Measurements from ENCODE around the gene TRIM14. TPM values are rescaled to one million over a fixed set of nuclear protein-coding genes. Genes with fewer than 3 reads are reported as not detected.

TRIM14 gene
- total RNA-seq, 4 donors from 2014 or later, result 12.0 to 17.5 (median 16.3) TPM

GRCh38 chr9:98087420-98088354, 31.3 kb downstream of the TRIM14 start:
- peak in 1 of 2 donors; percentile 87 for DNase-seq (ENCODE audit: low spot score in 2 of 2)
- intact Hi-C loops (cut with DNase I; ENCODE audit: low total_unique reads), result no loop called here
- WGBS, 2 donors, result 18 to 38% methylated on average over 34 to 38 of the region's 92 CpGs
- TF ChIP-seq CTCF (IDR thresholded peaks at IDR 0.05) (no peak), POLR2A (IDR thresholded peaks at IDR 0.05) (no peak)
- H3K4me3 ChIP-seq (ENCODE audit: low read depth, poor library complexity, severe bottlenecking), result no peak overlapping the region

- peak in 1 of 2 donors; percentile 31 for DNase-seq (ENCODE audit: low spot score in 2 of 2)
- TF ChIP-seq POLR2A (IDR thresholded peaks at IDR 0.05), result no peak
- intact Hi-C loops (cut with DNase I; ENCODE audit: low total_unique reads), result no loop called here
- H3K4me3 ChIP-seq (ENCODE audit: low read depth, poor library complexity, severe bottlenecking), result no peak overlapping the region
- WGBS, 2 donors, result 65 to 81% methylated on average over 4 of the region's 4 CpGs
These were observed 32.6 kb downstream of the TRIM14 start for GRCh38 chr9:98086461-98086860.

GRCh38 chr9:98085944-98086343, 33.1 kb downstream of the TRIM14 start:
- TF ChIP-seq POLR2A (IDR thresholded peaks at IDR 0.05) (no peak), CTCF (IDR thresholded peaks at IDR 0.05) (no peak)
- intact Hi-C loops (cut with DNase I; ENCODE audit: low total_unique reads), result no loop called here
- WGBS, 2 donors, result 80 to 84% methylated on average over 6 to 7 of the region's 7 CpGs
- DNase-seq (ENCODE audit: low spot score in 2 of 2), result no peak
- H3K4me3 ChIP-seq (ENCODE audit: low read depth, poor library complexity, severe bottlenecking), result no peak overlapping the region

- no peak for DNase-seq (ENCODE audit: low spot score in 2 of 2)
- 95% methylated on average over 4 of the region's 4 CpGs for WGBS, 2 donors
- no peak for TF ChIP-seq POLR2A (IDR thresholded peaks at IDR 0.05)
- TF ChIP-seq CTCF (IDR thresholded peaks at IDR 0.05), result no peak
- intact Hi-C loops (cut with DNase I; ENCODE audit: low total_unique reads), result no loop called here
- H3K4me3 ChIP-seq (ENCODE audit: low read depth, poor library complexity, severe bottlenecking), result no peak overlapping the region
These were observed 34.0 kb downstream of the TRIM14 start for GRCh38 chr9:98085058-98085457.

- 80 to 88% methylated on average over 3 of the region's 3 CpGs for WGBS, 2 donors
- intact Hi-C loops (cut with DNase I; ENCODE audit: low total_unique reads), result no loop called here
- TF ChIP-seq POLR2A (IDR thresholded peaks at IDR 0.05), result no peak
- TF ChIP-seq CTCF (IDR thresholded peaks at IDR 0.05), result no peak
- DNase-seq (ENCODE audit: low spot score in 2 of 2), result no peak
- H3K4me3 ChIP-seq (ENCODE audit: low read depth, poor library complexity, severe bottlenecking), result no peak overlapping the region
These were observed 34.6 kb downstream of the TRIM14 start for GRCh38 chr9:98084396-98084795.

GRCh38 chr9:98083566-98084183, 35.3 kb downstream of the TRIM14 start:
- TF ChIP-seq POLR2A (IDR thresholded peaks at IDR 0.05) (no peak), CTCF (IDR thresholded peaks at IDR 0.05) (no peak)
- H3K4me3 ChIP-seq (ENCODE audit: low read depth, poor library complexity, severe bottlenecking), result no peak overlapping the region
- intact Hi-C loops (cut with DNase I; ENCODE audit: low total_unique reads), result no loop called here
- no peak for DNase-seq (ENCODE audit: low spot score in 2 of 2)
- 95% methylated on average over 7 of the region's 7 CpGs for WGBS, 2 donors

Measured in lower leg skin (tissue), 4 donors.